ENCODE data around the gene FZR1. TPM values are rescaled to one million over a fixed set of nuclear protein-coding genes. Genes with fewer than 3 reads are reported as not detected.

FZR1 gene
- total RNA-seq, 1 donor from 2014 or later: 22.7 TPM

GRCh38 chr19:3531716-3532115, 25.6 kb downstream of the FZR1 start:
- DNase-seq: no peak

GRCh38 chr19:3532154-3532786, 26.2 kb downstream of the FZR1 start:
- DNase-seq: no peak

- DNase-seq: no peak
These were observed 26.9 kb downstream of the FZR1 start for GRCh38 chr19:3533033-3533432.

GRCh38 chr19:3533563-3534216, 27.6 kb downstream of the FZR1 start:
- DNase-seq: no peak

- DNase-seq: no peak
These were observed 28.5 kb downstream of the FZR1 start for GRCh38 chr19:3534375-3535234.

- DNase-seq: no peak
These were observed 29.1 kb downstream of the FZR1 start for GRCh38 chr19:3535235-3535535.

- no peak for DNase-seq
These were observed 29.5 kb downstream of the FZR1 start for GRCh38 chr19:3535563-3535965.

GRCh38 chr19:3535981-3536380, 29.9 kb downstream of the FZR1 start:
- DNase-seq: no peak

GRCh38 chr19:3536429-3537100, 30.5 kb downstream of the FZR1 start:
- DNase-seq: peak; percentile 12

- no peak for DNase-seq
These were observed 31.0 kb downstream of the FZR1 start for GRCh38 chr19:3537101-3537437.

- DNase-seq: no peak
These were observed 31.5 kb downstream of the FZR1 start for GRCh38 chr19:3537438-3538240.

- no peak for DNase-seq
These were observed 32.3 kb downstream of the FZR1 start for GRCh38 chr19:3538258-3538929.

- no peak for DNase-seq
These were observed 33.0 kb downstream of the FZR1 start, which contains the start of gene TEKTIP1 for GRCh38 chr19:3538965-3539755. Gene TEKTIP1, plus strand, starts transcription at chr19:3539174. Its CDS starts 4 bp downstream, at chr19:3539178.

- DNase-seq: no peak
These were observed 33.6 kb downstream of the FZR1 start for GRCh38 chr19:3539756-3540118.

GRCh38 chr19:3543150-3544057, 37.3 kb downstream of the FZR1 start:
- no peak for DNase-seq

- no peak for DNase-seq
These were observed 37.9 kb downstream of the FZR1 start for GRCh38 chr19:3544058-3544376.

- DNase-seq: no peak
These were observed 38.9 kb downstream of the FZR1 start for GRCh38 chr19:3544742-3545668.

GRCh38 chr19:3545669-3546034, 39.5 kb downstream of the FZR1 start:
- DNase-seq: no peak

- DNase-seq: no peak
These were observed 40.0 kb downstream of the FZR1 start for GRCh38 chr19:3546119-3546518.

Measured in skin of body (tissue), 2 donors.